ENCODE data around the gene TBL1X. TPM values are rescaled to one million over a fixed set of nuclear protein-coding genes. Genes with fewer than 3 reads are reported as not detected.

Gene TBL1X
- total and polyA plus RNA-seq, 2 of the 13 experiments (the other 11 are each of a cell fraction or from before 2014, with no cell fraction given) = 17.6 to 19.9 TPM

DNA sequence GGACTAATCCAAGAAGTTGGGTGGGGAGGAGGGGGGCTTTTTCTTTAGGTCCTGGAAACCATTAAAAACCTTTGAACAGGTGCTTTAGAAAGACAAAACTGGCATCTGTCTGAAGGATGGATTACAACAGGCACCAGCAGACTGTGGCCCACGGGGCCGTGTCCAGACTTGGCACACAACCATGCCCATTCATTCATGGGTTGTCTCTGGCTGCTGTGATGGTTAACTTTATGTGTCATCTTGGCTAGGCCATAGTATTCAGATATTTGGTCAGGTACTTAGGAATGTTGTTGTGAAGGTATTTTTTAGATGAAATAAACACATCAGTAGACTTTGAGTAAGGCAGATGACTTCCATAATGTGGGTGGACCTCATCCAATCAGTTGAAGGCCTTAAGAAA is 45.5 kb downstream of the TBL1X start:
- intact Hi-C loops (cut with micrococcal nuclease; ENCODE audit: unreplicated experiment) = no loop called here
- Histone ChIP-seq H3K27me3 (ENCODE audit: control insufficient read depth in 1 of 2, insufficient read depth in 2 of 2, low read length in 2 of 2) (no peaks in the 10 kb centered on the region), H4K20me1 (ENCODE audit: insufficient read depth, low read length) (no peaks in the 10 kb centered on the region), H3K79me2 (ENCODE audit: insufficient read depth, low read length) (peaks cover 9% of the 10 kb centered on the region), H3K4me2 (ENCODE audit: low read depth, low read length) (no peak overlapping the region), H3K9me3 (ENCODE audit: low read length) (no peaks in the 10 kb centered on the region), H3K36me3 (replicated peaks in 1 of 2; ENCODE audit: control insufficient read depth in 1 of 2, insufficient read depth in 2 of 2, low read length in 2 of 2) (peaks cover 0 to 9% of the 10 kb centered on the region in 2 experiments; a peak in 2 of 5 replicates), H2AFZ (ENCODE audit: low read length) (no peak overlapping the region), H3K4me3 (replicated peaks in 1 of 3; ENCODE audit: insufficient read depth in 1 of 3, low read depth in 2 of 3, low read length in 3 of 3) (no peak overlapping the region), H3K9ac (ENCODE audit: insufficient read depth, low read depth, low read length) (no peak overlapping the region), H3K27ac (ENCODE audit: extremely low read length, insufficient read depth, low read length) (no peak overlapping the region), H3K4me1 (ENCODE audit: insufficient read depth, low read length) (no peaks in the 10 kb centered on the region)
- DNase-seq (ENCODE audit: low spot score) (no peak), ATAC-seq (no peak), FAIRE-seq (no peak)
- CTCF ChIA-PET (ENCODE audit: low intra/inter-chr PET ratio, low total read pairs) = no interaction called here
- in situ Hi-C loops (cut with HindIII; ENCODE audit: extremely low pct_ligation_motif_present, low pct_unique_long_range_greater_than_20kb) = no loop called here
- no CpG with 5 or more reads among the region's 2 CpGs for WGBS (ENCODE audit: low lambda C conversion rate)
- POLR2A ChIA-PET = no interaction called here
- no TSS peak for BruUV-seq (replicated peaks)
- TF ChIP-seq ZNF407 (CRISPR knock-in tag; IDR thresholded peaks at IDR 0.05; ENCODE audit: not compliant biosample characterization) = no peak
- no peak for TF ChIP-seq HDAC1 (CRISPR knock-in tag; IDR thresholded peaks at IDR 0.05)
- no peak for TF ChIP-seq REXO4 (CRISPR knock-in tag; IDR thresholded peaks at IDR 0.05; ENCODE audit: borderline replicate concordance)
- TF ChIP-seq NKX3-1 (CRISPR knock-in tag; IDR thresholded peaks at IDR 0.05) = no peak
- TF ChIP-seq ZNF44 (CRISPR knock-in tag; IDR thresholded peaks at IDR 0.05) = no peak
- no peak for TF ChIP-seq ZNF512 (CRISPR knock-in tag; IDR thresholded peaks at IDR 0.05)
- TF ChIP-seq SRY (CRISPR knock-in tag; IDR thresholded peaks at IDR 0.05) = no peak
- no peak for TF ChIP-seq ESRRA (CRISPR knock-in tag; IDR thresholded peaks at IDR 0.05; ENCODE audit: low read depth)
- TF ChIP-seq ZNF781 (CRISPR knock-in tag; IDR thresholded peaks at IDR 0.05; ENCODE audit: borderline replicate concordance, not compliant biosample characterization) = no peak
- TF ChIP-seq KDM2A (CRISPR knock-in tag; IDR thresholded peaks at IDR 0.05; ENCODE audit: borderline replicate concordance, low read depth) = no peak
- TF ChIP-seq, protein P1, sequence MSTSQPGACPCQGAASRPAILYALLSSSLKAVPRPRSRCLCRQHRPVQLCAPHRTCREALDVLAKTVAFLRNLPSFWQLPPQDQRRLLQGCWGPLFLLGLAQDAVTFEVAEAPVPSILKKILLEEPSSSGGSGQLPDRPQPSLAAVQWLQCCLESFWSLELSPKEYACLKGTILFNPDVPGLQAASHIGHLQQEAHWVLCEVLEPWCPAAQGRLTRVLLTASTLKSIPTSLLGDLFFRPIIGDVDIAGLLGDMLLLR (CRISPR knock-in tag; IDR thresholded peaks at IDR 0.05) = no peak
- no peak for TF ChIP-seq ARID2 (CRISPR knock-in tag; IDR thresholded peaks at IDR 0.05; ENCODE audit: borderline replicate concordance)
- TF ChIP-seq ZNF251 (CRISPR knock-in tag; IDR thresholded peaks at IDR 0.05) = no peak
- no peak for TF ChIP-seq MIER2 (CRISPR knock-in tag; IDR thresholded peaks at IDR 0.05)
- TF ChIP-seq FOSL2 (CRISPR knock-in tag; IDR thresholded peaks at IDR 0.05) = no peak
- no peak for TF ChIP-seq MTF2 (CRISPR knock-in tag; IDR thresholded peaks at IDR 0.05; ENCODE audit: borderline replicate concordance)
